GM19043 (cell line): Measurements from ENCODE around the gene BICD1.
"Not testable (repeated sequence)": the region's sequence is repeated elsewhere in the genome, so short reads cannot be mapped to it uniquely, and the experiment has no call there.

Experiments
- ATAC-seq: cut with Tn5 transposase; IDR thresholded peaks from one replicate; pipeline ENCODE4 v1.9.1; 2021; ENCODE audit warnings: low read depth; ENCODE audit not compliant: unreplicated experiment

BICD1 gene

DNA sequence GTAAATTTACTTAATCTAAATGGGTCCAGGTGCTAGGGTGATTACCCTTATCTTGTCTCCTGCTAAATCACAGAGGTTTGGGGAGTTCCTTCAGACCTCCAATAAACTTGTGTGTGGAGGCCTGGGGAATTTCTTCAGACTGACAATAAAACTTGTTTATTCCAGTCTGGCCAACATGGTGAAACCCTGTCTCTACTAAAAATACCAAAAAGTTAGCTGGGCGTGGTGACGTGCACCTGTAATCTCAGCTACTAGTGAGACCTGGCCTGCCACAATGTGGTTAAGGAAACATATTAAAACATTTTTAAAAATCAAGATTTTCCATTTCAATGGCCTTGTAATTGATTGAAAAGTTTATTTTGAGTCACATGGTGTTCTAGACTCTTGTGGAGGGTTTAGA is 165.8 kb downstream of the BICD1 start:
- no peak for ATAC-seq

DNA sequence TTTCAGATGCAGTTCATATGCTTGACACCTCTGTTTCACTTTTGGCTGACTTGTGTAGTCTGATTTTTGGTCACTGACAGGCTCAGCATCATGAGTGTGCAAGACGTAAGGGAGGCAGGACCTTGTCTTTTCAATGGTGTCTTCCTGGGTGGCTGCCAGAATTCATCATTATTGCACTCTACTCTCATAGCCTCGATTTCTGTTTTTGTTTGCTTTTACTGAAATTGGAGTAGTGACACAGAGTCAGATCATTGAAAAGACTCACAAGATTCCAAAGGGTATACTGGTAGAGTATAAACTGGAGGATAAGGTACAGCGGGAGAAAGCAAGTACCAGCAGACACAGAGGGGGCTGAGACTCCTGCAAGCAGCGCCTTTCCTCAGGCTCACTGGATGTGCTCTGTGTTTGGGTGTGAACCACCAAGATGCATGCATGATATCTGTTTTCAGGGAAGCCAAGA is 166.4 kb downstream of the BICD1 start:
- ATAC-seq = no peak

GRCh38 chr12:32273712-32274111 is 167.1 kb downstream of the BICD1 start:
- peak; percentile 85 for ATAC-seq

DNA sequence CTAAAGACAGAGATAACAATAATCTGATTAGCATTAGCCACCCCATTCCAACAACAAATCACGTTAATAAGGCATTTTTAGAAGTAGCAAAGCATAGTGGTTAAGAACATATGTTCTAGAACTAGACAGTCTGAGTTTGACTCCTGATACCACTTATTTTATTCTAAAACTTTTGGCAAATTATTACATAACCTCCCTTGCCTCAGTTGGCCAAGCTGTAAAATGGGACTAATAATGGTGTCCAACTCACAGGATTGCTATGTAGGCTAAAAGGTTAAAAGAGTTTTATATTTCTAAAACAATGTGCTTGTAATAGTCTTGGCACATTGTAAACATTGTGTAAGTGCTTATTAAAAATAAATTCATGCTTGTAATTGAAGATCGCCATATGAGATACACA is 168.0 kb downstream of the BICD1 start:
- no peak for ATAC-seq

GRCh38 chr12:32275520-32275919 is 168.9 kb downstream of the BICD1 start:
- not testable (repeated sequence) for ATAC-seq

GRCh38 chr12:32277774-32278173 is 171.1 kb downstream of the BICD1 start:
- ATAC-seq = no peak

- no peak for ATAC-seq
These were observed 174.5 kb downstream of the BICD1 start for GRCh38 chr12:32281098-32281497.

GRCh38 chr12:32284561-32284960 is 177.9 kb downstream of the BICD1 start:
- ATAC-seq = no peak

GRCh38 chr12:32285021-32285420 is 178.4 kb downstream of the BICD1 start:
- no peak for ATAC-seq

DNA sequence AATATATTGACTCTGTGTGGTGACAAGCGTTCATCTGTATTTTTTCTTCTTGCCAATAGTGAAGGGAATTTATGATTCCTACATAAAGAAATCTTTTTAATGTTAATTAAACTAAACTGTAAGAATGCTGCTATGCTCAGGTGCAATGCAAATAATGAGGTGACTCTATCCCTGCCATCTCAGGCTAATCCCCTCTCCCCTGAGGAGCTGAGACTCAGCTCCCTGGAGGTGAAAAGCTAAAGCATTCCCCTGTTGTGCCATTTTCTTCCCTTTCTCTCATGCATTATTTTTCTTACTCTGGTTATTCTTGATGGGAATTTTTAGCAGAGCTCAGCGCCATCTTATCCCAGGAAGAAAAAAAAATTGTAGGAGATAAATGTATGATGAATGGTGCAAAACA is 178.8 kb downstream of the BICD1 start:
- no peak for ATAC-seq

GRCh38 chr12:32290411-32290810 is 183.8 kb downstream of the BICD1 start:
- no peak for ATAC-seq

- ATAC-seq = no peak
These were observed 185.5 kb downstream of the BICD1 start for GRCh38 chr12:32292151-32292550.

DNA sequence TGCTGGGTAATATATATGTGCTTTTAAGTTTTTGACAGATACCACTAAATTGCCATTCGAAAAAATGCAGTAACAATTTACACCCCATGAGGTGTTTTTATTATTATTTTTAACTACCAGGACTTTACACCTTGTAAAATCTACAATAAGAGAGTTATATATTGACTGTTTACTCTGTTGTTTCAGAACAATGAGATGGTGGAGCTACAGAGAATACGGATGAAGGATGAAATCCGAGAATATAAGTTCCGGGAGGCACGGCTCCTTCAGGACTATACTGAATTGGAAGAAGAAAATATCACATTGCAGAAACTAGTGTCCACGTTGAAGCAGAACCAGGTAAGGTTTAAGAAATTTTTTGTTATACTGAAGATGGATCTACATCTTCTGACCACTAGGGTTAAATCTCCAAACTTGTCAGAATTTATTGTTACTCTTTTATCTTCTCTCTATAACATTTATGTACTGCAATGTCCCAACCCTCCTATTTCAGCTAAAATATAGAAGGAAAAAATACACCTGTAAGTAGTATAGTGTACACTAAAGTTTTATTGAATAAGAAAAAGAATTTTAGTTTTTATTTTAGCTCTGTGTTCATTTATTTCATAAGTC is 187.3 kb downstream of the BICD1 start:
- ATAC-seq = no peak

DNA sequence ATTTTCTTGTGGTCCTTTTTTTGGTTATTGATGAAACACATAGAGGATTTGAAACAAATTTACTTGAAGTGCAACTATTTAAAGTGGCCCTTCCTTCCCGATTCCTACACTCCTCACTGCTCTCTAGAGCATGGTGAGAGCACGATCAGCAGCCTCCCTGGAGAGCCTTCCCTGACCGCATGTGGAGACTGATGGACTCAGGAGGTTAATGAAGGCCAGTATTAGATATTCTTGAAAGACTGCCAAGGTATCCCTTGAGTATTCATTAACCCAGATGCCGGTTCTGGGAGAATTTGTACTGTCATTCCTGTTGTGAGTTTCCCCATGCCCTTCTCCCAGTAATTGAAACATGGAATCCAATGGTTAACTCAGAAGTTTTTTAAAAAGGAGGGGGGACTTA is 189.9 kb downstream of the BICD1 start:
- no peak for ATAC-seq

DNA sequence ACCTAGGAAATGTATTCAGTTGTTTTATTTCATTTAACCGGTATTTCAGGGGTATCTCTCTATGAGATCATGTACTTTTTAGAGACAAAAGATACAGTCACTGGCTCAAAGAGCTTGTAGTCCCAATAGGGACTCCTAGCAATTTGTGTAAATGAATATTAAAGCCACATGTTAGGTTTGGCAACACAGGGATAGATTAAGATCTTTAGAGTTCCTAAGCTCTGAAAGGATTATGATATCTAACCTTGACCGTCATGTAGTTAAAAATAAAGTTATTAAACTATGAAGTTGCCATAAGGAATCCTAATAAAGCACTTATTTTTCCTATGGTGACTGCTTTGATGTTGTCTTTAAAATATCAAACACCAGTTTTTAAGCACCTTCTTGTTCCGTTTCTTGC is 192.3 kb downstream of the BICD1 start:
- ATAC-seq = no peak

DNA sequence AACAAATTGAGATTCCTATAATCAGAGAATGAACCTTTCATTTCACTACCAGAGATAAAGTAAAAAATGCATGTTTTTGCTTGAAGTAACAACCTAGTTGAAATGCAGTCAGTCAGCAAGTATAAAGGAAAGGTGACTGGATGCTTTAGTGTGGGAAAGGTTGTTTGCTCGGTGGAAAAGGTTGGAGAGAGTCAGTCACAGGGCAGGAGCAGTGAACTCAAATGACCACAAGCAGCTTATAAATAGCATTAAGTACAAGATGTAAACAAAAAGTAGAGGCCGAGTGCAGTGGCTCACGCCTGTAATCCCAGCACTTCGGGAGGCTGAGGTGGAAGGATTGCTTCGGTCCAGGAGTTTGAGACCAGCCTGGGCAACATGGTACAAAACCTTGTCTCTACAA is 194.6 kb downstream of the BICD1 start:
- ATAC-seq = no peak

GRCh38 chr12:32302218-32303173 is 195.8 kb downstream of the BICD1 start:
- ATAC-seq = peak; percentile 94

- ATAC-seq = no peak
These were observed 196.5 kb downstream of the BICD1 start for GRCh38 chr12:32303174-32303549.

DNA sequence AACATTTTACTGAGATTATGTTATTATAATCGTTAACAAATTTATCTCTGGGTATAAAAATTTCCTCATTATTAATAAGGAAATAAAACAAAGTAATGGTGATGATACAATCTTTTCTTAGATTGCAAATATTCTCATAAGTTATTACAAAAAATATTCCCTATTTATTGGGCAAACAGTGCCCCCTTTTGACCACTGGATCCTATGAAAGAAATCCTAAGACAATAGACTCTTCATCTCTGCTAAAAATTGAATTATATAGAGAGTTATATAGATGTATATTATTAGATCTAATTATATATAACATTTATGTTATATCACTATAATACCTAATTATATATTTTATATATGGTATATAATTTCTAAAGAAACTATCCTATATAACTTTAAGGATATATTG is 198.5 kb downstream of the BICD1 start:
- no peak for ATAC-seq

GRCh38 chr12:32307326-32307725 is 200.7 kb downstream of the BICD1 start:
- no peak for ATAC-seq

- no peak for ATAC-seq
These were observed 203.4 kb downstream of the BICD1 start for GRCh38 chr12:32309811-32310736.
